OCI-LY7 (cell line): ENCODE results near the gene LRP2.

Experiments used
- EZH2phosphoT487 ChIP-seq: fragments of 200-600 bp; sonication (generic); IDR thresholded peaks from 2 replicates; pipeline ENCODE4 v1.6.1; 2018; ENCODE audit warnings: low read depth, borderline replicate concordance, mild to moderate bottlenecking, mixed run types, antibody characterized with exemption, low read length, moderate library complexity, mixed read lengths
- TF ChIP-seq, protein P1 (sequence below): fragments of 200-600 bp; sonication (generic); conservative IDR thresholded peaks from 2 replicates; pipeline ENCODE4 v1.5.1; 2014; ENCODE audit warnings: mild to moderate bottlenecking, antibody characterized with exemption, low read length, moderate library complexity, mixed read lengths

DNA sequence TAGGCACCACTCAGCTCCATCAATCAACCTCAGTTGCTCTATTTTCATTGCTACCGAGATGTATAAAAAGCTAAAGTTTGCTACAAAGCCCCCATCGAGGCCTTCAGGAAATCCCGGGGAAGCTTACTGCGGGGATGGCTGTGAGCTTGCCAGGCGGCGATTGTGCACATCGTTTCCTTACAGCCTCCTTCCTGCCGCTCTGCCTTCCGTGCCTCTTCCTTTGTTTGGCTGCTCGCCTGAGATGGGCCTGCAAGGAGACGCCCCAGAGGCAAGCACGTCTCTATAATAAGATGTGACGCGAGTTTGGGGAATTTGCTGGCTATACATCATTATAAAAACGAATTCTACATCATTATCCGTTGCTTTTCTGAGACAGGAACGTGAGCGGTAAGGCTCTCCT lies 251.4 kb downstream of the LRP2 start:
- TF ChIP-seq, protein P1, sequence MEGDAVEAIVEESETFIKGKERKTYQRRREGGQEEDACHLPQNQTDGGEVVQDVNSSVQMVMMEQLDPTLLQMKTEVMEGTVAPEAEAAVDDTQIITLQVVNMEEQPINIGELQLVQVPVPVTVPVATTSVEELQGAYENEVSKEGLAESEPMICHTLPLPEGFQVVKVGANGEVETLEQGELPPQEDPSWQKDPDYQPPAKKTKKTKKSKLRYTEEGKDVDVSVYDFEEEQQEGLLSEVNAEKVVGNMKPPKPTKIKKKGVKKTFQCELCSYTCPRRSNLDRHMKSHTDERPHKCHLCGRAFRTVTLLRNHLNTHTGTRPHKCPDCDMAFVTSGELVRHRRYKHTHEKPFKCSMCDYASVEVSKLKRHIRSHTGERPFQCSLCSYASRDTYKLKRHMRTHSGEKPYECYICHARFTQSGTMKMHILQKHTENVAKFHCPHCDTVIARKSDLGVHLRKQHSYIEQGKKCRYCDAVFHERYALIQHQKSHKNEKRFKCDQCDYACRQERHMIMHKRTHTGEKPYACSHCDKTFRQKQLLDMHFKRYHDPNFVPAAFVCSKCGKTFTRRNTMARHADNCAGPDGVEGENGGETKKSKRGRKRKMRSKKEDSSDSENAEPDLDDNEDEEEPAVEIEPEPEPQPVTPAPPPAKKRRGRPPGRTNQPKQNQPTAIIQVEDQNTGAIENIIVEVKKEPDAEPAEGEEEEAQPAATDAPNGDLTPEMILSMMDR = no peak
- no peak for TF ChIP-seq EZH2phosphoT487
